Endothelial cell of hepatic sinusoid (primary cell): ENCODE results near the gene SLCO2A1.
"Not testable (repeated sequence)": the region's sequence is repeated elsewhere in the genome, so short reads cannot be mapped to it uniquely, and the experiment has no call there.

Source experiments
- in situ Hi-C: cut with HindIII; loops from 2 replicates; pipeline ENCODE4 v1.10.0; 2017; ENCODE audit warnings: low sequenced_read_pairs

The SLCO2A1 gene

GRCh38 chr3:134029734-134030378, at the start of gene SLCO2A1:
Gene SLCO2A1 (minus strand): TSS chr3:134029925. CDS start chr3:134029802, 123 bp downstream.
- in situ Hi-C loops, result no loop called here

DNA sequence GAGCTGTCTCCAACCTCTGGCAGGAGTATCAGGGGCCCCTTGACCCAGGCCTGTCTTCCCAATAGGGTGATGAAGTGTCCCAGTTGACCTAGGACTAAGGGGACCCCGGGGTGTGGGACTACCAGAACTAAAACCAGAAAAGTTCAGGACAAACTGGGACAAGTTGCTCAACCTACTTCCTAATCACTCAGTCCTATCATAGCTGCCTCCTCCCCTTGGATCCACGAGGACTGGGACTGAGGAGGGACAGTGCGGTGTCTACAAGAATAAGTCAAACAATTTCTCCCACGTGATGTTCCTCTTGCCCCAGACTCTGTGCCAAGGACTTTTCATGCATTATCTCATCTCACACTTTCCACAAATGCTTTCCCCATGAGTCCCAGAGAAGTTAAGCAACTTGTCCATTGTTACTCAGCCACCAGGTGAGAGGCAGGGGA, 49.4 kb upstream of the SLCO2A1 start:
- in situ Hi-C loops, result no loop called here

DNA sequence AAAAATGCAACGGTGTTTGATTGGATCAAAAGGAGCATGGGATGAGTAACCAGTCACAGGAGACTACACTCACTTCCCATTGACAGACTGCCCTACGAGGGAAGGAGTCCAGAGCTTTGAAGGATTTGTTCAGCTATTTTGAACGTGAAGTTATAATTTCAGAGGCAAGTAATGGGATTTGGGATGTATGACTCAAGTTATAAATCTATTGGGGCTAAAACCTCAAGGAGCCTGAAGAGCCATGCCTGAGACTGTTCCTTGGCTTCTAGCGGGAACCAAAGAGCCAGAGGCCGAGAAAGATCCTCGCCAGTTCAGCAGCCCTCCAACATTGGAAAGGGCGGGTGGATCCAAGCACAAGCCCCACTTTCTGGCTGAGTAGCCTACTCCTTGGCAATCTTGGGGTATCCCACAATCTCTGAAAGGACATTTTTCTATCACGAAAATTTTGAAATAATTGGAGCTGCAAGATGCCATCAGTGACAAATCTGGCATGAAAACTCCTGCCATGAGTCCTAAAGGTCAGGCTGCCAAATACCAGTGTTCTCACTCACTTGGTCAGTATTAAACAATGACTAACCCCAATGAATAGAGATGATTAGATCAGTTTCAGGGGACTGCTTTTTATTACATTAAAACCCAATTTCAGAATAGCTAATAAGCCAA, 48.6 kb upstream of the SLCO2A1 start:
- in situ Hi-C loops, result no loop called here

DNA sequence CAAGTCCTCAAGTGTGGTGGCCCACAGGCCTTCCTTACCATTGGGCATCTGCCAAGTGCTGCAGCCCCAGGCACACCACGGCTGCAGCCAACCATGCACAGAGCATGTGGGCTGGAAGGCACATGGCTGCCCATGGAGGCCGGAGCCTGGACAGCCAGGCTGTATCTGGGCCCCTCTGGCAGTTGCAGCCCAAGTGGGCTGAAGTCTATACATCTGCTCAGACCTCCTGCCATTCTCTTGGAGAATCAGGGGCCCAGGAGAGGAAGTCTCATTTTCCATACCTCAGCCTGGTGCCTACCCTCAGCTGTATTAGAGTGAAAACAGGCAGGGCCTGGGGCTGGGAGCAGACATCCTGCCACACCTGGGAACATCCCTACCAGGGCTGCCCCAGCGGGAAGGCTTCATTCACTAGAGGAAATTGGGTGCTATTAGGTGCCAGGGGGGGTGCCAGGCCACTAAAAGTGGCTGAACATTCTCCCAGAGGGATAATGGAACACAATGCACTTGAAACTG, 48.0 kb upstream of the SLCO2A1 start:
- in situ Hi-C loops, result no loop called here

DNA sequence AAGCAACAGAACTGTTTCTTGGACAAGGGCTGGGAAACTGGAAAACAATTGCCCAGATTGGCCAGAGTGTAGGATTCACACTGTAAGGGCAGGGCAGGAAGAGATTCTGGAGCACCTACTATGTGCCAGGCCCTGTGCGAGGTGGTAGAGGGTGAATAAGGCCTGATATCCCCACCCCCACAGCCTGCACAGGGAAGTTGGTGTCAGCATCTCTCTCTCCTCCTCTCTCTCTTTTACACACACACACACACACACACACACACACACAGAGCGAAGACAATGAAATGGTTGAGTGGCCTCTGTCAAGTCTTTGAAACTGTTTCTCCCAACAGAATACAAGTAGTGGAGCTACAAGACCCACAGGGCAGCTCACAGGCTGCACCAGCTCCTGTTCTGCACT, 47.1 kb upstream of the SLCO2A1 start:
- in situ Hi-C loops, result no loop called here

- in situ Hi-C loops, result no loop called here
These were observed 46.1 kb upstream of the SLCO2A1 start for GRCh38 chr3:134075846-134076245.

- in situ Hi-C loops, result no loop called here
These were observed 45.8 kb upstream of the SLCO2A1 start for GRCh38 chr3:134075568-134075825.

- in situ Hi-C loops, result no loop called here
These were observed 45.3 kb upstream of the SLCO2A1 start for GRCh38 chr3:134074790-134075567.

DNA sequence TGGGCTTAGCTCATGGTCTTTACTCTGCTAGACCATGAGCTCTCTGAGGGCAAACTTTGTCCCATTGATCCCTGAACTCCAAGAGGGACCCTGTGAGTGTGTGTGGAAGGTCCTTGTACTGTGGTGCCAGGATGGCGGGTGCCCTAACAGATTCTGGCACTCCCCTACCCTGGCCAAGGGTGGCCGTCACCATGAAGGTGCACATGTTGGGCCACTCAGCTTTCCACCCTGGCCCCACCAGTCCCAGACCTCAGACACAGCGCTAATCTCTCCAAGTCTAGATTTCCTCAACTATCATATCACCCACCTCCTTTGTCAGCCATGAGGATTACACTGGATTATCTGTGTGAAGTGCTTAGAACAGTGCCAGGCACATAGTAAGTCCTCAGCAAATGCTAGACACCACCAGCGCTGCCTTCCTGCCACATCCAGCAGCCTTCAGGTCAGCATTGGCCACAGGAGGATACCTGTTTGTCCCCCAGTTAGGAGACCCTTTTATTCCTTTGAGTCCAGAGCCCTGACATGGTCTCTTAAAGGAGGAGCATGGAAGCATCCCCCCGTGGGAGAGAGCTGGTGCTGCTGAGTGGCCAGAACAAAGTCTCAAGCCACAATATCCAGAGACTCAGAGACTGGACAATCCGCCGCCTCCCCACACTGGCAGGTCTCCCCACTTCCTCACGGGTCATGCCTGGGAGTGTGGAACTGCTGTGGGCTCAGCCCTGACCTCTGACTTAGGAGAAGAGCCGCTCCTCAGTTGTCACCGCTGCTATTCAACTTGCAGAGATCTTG, 44.5 kb upstream of the SLCO2A1 start:
- in situ Hi-C loops, result no loop called here

GRCh38 chr3:134073583-134073945, 43.8 kb upstream of the SLCO2A1 start:
- in situ Hi-C loops, result no loop called here

GRCh38 chr3:134072881-134073582, 43.3 kb upstream of the SLCO2A1 start:
- in situ Hi-C loops, result no loop called here

DNA sequence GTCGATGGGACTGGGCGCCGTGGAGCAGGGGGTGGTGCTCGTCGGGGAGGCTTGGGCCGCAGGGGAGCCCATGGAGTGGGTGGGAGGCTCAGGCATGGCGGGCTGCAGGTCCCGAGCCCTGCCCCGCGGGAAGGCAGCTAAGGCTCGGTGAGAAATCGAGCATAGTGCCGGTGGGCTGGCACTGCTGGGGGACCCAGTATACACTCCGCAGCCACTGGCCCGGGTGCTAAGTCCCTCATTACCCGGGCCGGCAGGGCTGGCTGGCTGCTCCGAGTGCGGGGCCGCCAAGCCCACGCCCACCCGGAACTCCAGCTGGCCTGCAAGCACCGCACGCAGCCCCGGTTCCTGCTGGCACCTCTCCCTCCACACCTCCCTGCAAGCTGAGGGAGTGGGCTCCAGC, 40.6 kb upstream of the SLCO2A1 start:
- in situ Hi-C loops, result not testable (repeated sequence)

- in situ Hi-C loops, result no loop called here
These were observed 38.7 kb upstream of the SLCO2A1 start for GRCh38 chr3:134068429-134068828.

DNA sequence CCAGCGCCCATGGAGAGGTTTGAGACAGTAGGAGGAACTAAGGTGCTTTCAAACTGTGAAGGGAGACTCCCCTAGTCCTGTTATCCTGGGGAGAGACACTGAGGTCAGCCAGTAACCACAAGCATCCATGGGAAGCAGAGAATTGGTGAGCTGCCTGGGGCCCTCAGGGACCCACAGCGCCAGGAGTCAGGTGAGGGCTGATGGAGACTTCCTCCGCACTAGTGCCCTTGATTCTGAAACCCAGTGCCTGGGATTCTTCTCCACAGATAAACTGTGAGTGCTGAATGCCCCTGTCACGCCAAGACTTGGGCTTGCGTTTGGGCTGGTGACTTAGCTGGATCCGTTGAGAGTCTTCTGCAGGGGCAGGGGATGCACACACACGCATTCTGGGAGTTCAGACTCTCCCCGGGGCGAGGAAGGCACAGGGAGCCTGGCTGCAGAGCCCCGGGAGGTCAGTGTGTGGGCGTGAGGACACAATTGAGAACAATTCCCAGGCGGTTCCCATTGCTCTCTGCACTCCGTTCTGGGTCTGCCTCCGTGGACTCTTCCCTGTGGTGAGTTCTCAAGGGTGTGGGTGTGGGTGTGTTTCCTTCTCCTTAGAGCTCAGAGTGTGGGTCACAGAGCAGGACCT, 37.9 kb upstream of the SLCO2A1 start:
- in situ Hi-C loops, result no loop called here

GRCh38 chr3:134066651-134067530, 37.2 kb upstream of the SLCO2A1 start:
- in situ Hi-C loops, result no loop called here

DNA sequence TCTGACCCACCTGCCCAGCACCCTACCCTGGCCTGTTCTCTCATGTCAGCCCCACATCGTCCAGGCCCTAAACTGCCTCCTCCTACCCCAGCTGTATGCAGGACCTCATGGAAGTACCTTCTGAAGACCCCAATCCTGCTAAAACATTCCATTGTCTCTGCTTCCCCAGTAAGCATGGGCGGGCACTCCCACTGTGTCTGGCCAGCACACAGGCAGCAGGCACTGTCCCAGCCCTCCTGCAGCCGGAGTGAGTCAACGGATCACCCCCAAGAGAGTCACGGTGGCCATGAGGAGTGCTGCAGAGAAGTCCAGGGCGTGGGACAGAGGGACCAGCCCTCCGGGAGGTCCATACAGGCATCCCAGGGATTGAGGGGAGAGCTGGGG, 36.4 kb upstream of the SLCO2A1 start:
- in situ Hi-C loops, result no loop called here

DNA sequence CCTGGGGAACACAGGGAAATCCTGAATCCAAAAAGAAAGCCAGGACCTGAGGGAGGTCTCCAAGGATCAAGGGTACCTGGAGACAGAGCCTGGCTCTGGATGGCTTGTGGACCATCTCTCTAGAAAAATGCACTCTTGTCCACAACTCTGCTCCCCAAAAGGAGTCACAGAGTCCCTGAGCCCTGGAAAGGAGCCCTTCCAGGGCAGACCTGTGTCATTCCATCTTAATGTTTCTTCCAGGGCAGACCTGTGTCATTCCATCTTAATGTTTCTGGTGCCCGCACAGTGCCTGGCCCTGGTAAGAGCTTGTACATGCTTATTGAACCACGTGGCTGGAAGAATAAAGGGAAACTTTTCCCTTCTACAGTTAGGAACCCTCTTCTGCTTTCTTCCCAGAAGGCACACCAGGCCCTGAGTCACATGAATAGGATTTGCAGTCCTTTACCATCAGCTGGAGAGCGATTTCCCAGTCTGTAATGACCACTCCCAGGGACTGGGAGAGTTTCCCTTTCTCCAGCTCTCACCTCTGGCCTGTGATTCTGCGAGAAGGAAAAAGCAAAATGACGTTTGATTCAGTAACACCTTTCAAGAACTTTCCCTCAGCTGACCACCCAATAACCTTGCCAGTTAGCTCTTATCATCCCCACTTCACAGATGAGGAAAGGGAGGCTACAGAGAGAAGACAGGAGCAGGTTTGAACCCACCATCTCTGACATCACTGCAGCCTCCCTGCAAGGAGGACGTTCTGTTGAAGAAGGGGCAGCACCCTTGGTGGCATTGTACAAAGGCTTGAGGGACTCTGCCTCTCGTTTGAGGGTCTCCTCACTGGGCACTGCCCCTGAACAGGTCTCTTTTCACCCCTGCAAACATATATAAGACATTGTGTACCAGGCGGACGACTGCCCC, 35.8 kb upstream of the SLCO2A1 start:
- in situ Hi-C loops, result no loop called here

DNA sequence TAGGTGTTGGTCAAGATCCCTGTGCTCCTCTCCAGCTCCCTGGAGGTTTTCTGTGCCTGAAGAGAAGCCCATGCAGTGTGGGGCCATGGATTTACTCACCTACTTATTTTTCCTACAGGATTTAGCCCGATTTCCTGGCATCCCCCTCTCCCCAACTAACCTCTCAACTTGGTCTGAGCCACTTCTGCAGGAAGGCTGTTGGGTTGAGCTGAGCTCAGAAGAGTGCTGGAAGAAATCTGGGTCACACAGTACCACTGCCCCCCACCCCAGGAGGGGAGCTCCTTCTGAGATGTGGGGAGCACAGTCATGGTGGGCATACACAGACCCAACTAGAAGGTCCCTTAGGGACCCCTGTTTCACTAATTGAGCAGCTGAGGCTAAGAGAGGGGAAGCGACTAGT, 34.4 kb upstream of the SLCO2A1 start:
- in situ Hi-C loops, result no loop called here
